Upper lobe of left lung (tissue), 4 donors: ENCODE data around the gene AHI1.

Experiments
- EP300 ChIP-seq, 4 donors: sonication (generic); formaldehyde crosslinking; IDR thresholded peaks; one replicate each; pipeline ENCODE4 v1.5.1; 2017; ENCODE audit warnings: antibody characterized with exemption in 4 of 4, control low read depth in 2 of 4
- POLR2A ChIP-seq, 4 donors: fragments of 450-650 bp; IDR thresholded peaks; one replicate each; pipeline ENCODE4 v1.5.1; 2016 to 2017; ENCODE audit warnings: antibody characterized with exemption in 4 of 4, mild to moderate bottlenecking in 2 of 4
- POLR2AphosphoS5 ChIP-seq, 2 donors: sonication (generic); formaldehyde crosslinking; IDR thresholded peaks; one replicate each; pipeline ENCODE4 v1.5.1; 2017; ENCODE audit warnings: antibody characterized with exemption in 2 of 2
- TF ChIP-seq, protein P1 (sequence below), 6 experiments: fragments of 450-650 bp in 4 of 6; fragments of 200-600 bp in 2 of 6; sonication (generic) in 2 of 6; IDR thresholded peaks; one replicate each; pipeline ENCODE4 v1.5.1; 2016 to 2019; ENCODE audit warnings: antibody characterized with exemption in 6 of 6

DNA sequence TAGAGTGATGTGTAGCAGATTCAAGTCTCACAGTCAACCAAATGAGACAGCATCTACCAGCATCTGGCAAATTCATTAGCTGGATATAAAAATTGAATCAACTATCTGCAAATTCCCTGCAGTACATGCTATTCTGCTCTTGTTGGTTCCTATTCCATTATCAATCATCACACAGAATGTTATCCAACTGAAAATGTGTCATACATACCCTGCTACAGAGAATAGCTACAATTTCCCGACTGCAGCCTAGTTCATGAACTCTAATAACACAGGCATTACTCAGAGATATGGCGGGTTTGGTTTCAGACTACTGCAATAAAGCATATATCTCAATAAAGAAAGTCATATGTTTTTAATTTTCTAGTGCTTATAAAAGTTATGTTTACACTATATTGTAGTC lies 78.4 kb downstream of the AHI1 start:
- TF ChIP-seq POLR2A (IDR thresholded peaks at IDR 0.05) = no peak
- TF ChIP-seq, protein P1, sequence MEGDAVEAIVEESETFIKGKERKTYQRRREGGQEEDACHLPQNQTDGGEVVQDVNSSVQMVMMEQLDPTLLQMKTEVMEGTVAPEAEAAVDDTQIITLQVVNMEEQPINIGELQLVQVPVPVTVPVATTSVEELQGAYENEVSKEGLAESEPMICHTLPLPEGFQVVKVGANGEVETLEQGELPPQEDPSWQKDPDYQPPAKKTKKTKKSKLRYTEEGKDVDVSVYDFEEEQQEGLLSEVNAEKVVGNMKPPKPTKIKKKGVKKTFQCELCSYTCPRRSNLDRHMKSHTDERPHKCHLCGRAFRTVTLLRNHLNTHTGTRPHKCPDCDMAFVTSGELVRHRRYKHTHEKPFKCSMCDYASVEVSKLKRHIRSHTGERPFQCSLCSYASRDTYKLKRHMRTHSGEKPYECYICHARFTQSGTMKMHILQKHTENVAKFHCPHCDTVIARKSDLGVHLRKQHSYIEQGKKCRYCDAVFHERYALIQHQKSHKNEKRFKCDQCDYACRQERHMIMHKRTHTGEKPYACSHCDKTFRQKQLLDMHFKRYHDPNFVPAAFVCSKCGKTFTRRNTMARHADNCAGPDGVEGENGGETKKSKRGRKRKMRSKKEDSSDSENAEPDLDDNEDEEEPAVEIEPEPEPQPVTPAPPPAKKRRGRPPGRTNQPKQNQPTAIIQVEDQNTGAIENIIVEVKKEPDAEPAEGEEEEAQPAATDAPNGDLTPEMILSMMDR (IDR thresholded peaks at IDR 0.05) = no peak
- no peak for TF ChIP-seq POLR2AphosphoS5 (IDR thresholded peaks at IDR 0.05)
- no peak for TF ChIP-seq EP300 (IDR thresholded peaks at IDR 0.05)
